ENCODE data around the gene HMGXB3. TPM values are rescaled to one million over a fixed set of nuclear protein-coding genes. Genes with fewer than 3 reads are reported as not detected.

HMGXB3 gene
- total RNA-seq, 1 experiment from 2014 or later = 26.9 TPM

DNA sequence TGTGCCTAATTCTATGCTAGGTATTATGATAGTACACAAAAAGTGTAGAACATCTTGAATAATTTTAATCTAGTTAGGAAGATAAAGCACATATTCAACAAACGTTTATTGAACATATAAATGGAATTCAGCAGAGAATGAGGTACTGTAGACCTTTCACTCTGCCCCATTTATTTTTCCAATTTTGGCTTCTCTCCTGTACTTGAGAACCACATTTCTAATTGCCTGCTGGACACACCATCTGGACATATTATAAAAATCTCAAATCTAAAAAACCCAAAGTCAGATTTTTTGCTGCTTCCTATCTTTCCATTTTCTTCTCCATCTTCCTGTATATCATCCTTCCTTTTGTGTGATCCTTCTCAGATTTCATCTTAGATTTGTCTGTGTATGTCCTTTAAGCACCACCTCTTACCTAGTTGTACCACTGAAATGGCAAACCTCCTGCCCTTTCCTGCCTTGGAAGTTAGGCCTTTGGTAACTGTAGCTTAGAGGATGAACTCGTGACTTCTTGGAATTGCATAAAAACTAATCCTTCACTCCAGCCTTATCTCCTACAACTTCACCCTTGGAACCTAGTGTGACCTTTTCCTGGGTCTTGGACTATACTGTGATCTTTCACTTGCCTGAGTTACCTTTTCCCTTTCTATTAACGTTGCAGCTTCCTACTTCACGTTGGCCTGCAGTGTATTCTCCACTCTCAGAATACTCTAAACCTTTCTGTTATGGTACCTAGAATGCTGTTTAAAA lies 31.2 kb upstream of the HMGXB3 start:
- no peak overlapping the region for H2BK20ac ChIP-seq (ENCODE audit: low read depth, low read length, poor library complexity, severe bottlenecking)
- no peaks in the 10 kb centered on the region for H3K9me3 ChIP-seq (ENCODE audit: control insufficient read depth, low read depth, low read length)
- H3K79me2 ChIP-seq (ENCODE audit: insufficient read depth, low read length) = no peaks in the 10 kb centered on the region
- H4K5ac ChIP-seq (ENCODE audit: insufficient read length, low read depth, low read length) = no peak overlapping the region
- no peaks in the 10 kb centered on the region for H3K4me1 ChIP-seq (ENCODE audit: insufficient read depth, low read length)
- no peak for DNase-seq
- no peaks in the 10 kb centered on the region for H3K79me1 ChIP-seq (ENCODE audit: insufficient read depth, low read depth, low read length, poor library complexity, severe bottlenecking)
- Mint-ChIP-seq H3K9me3 (no peaks in the 10 kb centered on the region), H3K4me3 (no peak overlapping the region), H3K27ac (no peak overlapping the region), H3K36me3 (ENCODE audit: insufficient read depth in 1 of 3, low read depth in 3 of 3) (no peaks in the 10 kb centered on the region), H3K4me1 (no peaks in the 10 kb centered on the region), H3K27me3 (ENCODE audit: low read depth) (no peaks in the 10 kb centered on the region)
- H4K91ac ChIP-seq (ENCODE audit: insufficient read length, low read depth, low read length) = no peak overlapping the region
- WGBS (ENCODE audit: extremely low coverage, insufficient read length, low lambda C conversion rate) = no CpG with 5 or more reads among the region's 4 CpGs
- H3K23ac ChIP-seq (ENCODE audit: insufficient read length, low read depth, low read length) = no peak overlapping the region
- H3K18ac ChIP-seq (ENCODE audit: insufficient read length, low read depth, low read length) = no peak overlapping the region
- H3K9ac ChIP-seq (ENCODE audit: extremely low read depth, insufficient read length, low read length) = no peak overlapping the region
- H2BK12ac ChIP-seq (ENCODE audit: insufficient read length, low read depth, low read length) = no peak overlapping the region
- H3K14ac ChIP-seq (ENCODE audit: insufficient read depth, low read length) = no peak overlapping the region
- no peak overlapping the region for H3T11ph ChIP-seq (ENCODE audit: low read length)
- H3K4me2 ChIP-seq (ENCODE audit: insufficient read depth, insufficient read length, low read length) = no peak overlapping the region
- H3K27ac ChIP-seq (ENCODE audit: insufficient read length, low read depth, low read length) = no peak overlapping the region
- no peak overlapping the region for H3K56ac ChIP-seq (ENCODE audit: insufficient read length, low read depth, low read length)
- no peak overlapping the region for H2BK15ac ChIP-seq (ENCODE audit: low read depth, low read length)
- H3K4ac ChIP-seq (ENCODE audit: low read depth, low read length) = no peak overlapping the region
- TF ChIP-seq, protein P1, sequence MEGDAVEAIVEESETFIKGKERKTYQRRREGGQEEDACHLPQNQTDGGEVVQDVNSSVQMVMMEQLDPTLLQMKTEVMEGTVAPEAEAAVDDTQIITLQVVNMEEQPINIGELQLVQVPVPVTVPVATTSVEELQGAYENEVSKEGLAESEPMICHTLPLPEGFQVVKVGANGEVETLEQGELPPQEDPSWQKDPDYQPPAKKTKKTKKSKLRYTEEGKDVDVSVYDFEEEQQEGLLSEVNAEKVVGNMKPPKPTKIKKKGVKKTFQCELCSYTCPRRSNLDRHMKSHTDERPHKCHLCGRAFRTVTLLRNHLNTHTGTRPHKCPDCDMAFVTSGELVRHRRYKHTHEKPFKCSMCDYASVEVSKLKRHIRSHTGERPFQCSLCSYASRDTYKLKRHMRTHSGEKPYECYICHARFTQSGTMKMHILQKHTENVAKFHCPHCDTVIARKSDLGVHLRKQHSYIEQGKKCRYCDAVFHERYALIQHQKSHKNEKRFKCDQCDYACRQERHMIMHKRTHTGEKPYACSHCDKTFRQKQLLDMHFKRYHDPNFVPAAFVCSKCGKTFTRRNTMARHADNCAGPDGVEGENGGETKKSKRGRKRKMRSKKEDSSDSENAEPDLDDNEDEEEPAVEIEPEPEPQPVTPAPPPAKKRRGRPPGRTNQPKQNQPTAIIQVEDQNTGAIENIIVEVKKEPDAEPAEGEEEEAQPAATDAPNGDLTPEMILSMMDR (conservative IDR thresholded peaks at IDR 0.05) = no peak
- no peak overlapping the region for H2AFZ ChIP-seq (ENCODE audit: low read length)
- no peak overlapping the region for H2BK120ac ChIP-seq (ENCODE audit: low read depth, low read length, poor library complexity, severe bottlenecking)
- no peak overlapping the region for H4K8ac ChIP-seq (replicated peaks; ENCODE audit: insufficient read length, low read depth, low read length)
- no peaks in the 10 kb centered on the region for H3K23me2 ChIP-seq (ENCODE audit: insufficient read length, low read depth, low read length, poor library complexity, severe bottlenecking)
- no peak overlapping the region for H2BK5ac ChIP-seq (ENCODE audit: insufficient read length, low read length)
- H4K20me1 ChIP-seq (ENCODE audit: control insufficient read depth, insufficient read depth, insufficient read length) = no peaks in the 10 kb centered on the region
- H2AK5ac ChIP-seq (ENCODE audit: insufficient read length, low read length) = no peak overlapping the region
- no peaks in the 10 kb centered on the region for H3K27me3 ChIP-seq (ENCODE audit: insufficient read depth, low read length)

Measured in H9 (cell line).